HG03342 (cell line): ENCODE measurements around the gene IKBKE.

ENCODE experiments used
- ATAC-seq: cut with Tn5 transposase; IDR thresholded peaks from one replicate; pipeline ENCODE4 v1.9.1; 2021; ENCODE audit warnings: mild to moderate bottlenecking, moderate library complexity; ENCODE audit not compliant: unreplicated experiment

The IKBKE gene

GRCh38 chr1:206510371-206510770 is 40.1 kb downstream of the IKBKE start:
- no peak for ATAC-seq

GRCh38 chr1:206511362-206512057 is 41.2 kb downstream of the IKBKE start:
- no peak for ATAC-seq

GRCh38 chr1:206512058-206512850 is 42.0 kb downstream of the IKBKE start:
- ATAC-seq = no peak

GRCh38 chr1:206512851-206513180 is 42.5 kb downstream of the IKBKE start:
- no peak for ATAC-seq

- no peak for ATAC-seq
These were observed 43.2 kb downstream of the IKBKE start for GRCh38 chr1:206513312-206514111.

- ATAC-seq = no peak
These were observed 44.6 kb downstream of the IKBKE start for GRCh38 chr1:206514813-206515387.

- no peak for ATAC-seq
These were observed 46.4 kb downstream of the IKBKE start for GRCh38 chr1:206516728-206516990.

GRCh38 chr1:206517784-206518183 is 47.5 kb downstream of the IKBKE start:
- ATAC-seq = no peak

GRCh38 chr1:206518206-206518605 is 47.9 kb downstream of the IKBKE start:
- ATAC-seq = no peak

- ATAC-seq = no peak
These were observed 48.5 kb downstream of the IKBKE start for GRCh38 chr1:206518743-206519142.

- no peak for ATAC-seq
These were observed 50.9 kb downstream of the IKBKE start for GRCh38 chr1:206521127-206521526.

GRCh38 chr1:206521694-206522402 is 51.6 kb downstream of the IKBKE start:
- no peak for ATAC-seq

- ATAC-seq = no peak
These were observed 54.6 kb downstream of the IKBKE start for GRCh38 chr1:206524739-206525364.

GRCh38 chr1:206526064-206526911 is 56.0 kb downstream of the IKBKE start:
- ATAC-seq = no peak

GRCh38 chr1:206529425-206529824 is 59.1 kb downstream of the IKBKE start:
- ATAC-seq = no peak

GRCh38 chr1:206532368-206532767 is 62.1 kb downstream of the IKBKE start:
- no peak for ATAC-seq

GRCh38 chr1:206534552-206534951 is 64.3 kb downstream of the IKBKE start:
- no peak for ATAC-seq

- ATAC-seq = no peak
These were observed 65.5 kb downstream of the IKBKE start for GRCh38 chr1:206535853-206536188.

- no peak for ATAC-seq
These were observed 66.9 kb downstream of the IKBKE start for GRCh38 chr1:206537141-206537540.
